DND-41 (cell line): ENCODE data around the gene KCNK15.

ENCODE experiments used
- ATAC-seq: fragments of 200-7000 bp; cut with Tn5 transposase; 3 replicates; pipeline ENCODE4 v1.9.1; 2021; ENCODE audit warnings: low read depth; ENCODE audit not compliant: insufficient read depth
- DNase-seq: peaks from one replicate; pipeline ENCODE4 v3.0.0-alpha.2; 2020
- H2AFZ ChIP-seq: 2 replicates; pipeline ENCODE4 v1.6.0; 2012; ENCODE audit warnings: low read depth, low read length
- H3K27ac ChIP-seq: 2 replicates; pipeline ENCODE4 v1.5.1; 2012; ENCODE audit warnings: low read length, inconsistent platforms
- H3K27me3 ChIP-seq: fragments of 200-600 bp; sonication (generic); 2 replicates; pipeline ENCODE4 v1.6.0; 2012; ENCODE audit warnings: low read length, mild to moderate bottlenecking, inconsistent platforms; ENCODE audit not compliant: insufficient read depth, poor library complexity
- H3K36me3 ChIP-seq: 2 replicates; pipeline ENCODE4 v1.5.1; 2012; ENCODE audit warnings: low read length, inconsistent platforms; ENCODE audit not compliant: insufficient read depth
- H3K4me1 ChIP-seq: 2 replicates; pipeline ENCODE4 v1.5.1; 2012; ENCODE audit warnings: mild to moderate bottlenecking, low read length; ENCODE audit not compliant: insufficient read depth
- H3K4me2 ChIP-seq: 2 replicates; pipeline ENCODE4 v1.6.0; 2012; ENCODE audit warnings: mild to moderate bottlenecking, moderate library complexity, low read length, inconsistent platforms; ENCODE audit not compliant: insufficient read depth
- H3K4me3 ChIP-seq, 2 experiments: fragments of 200-600 bp in 1 of 2; shearing (Covaris generic) in 1 of 2; 2 replicates each; pipeline ENCODE4 v1.5.1; 2012 to 2016; ENCODE audit warnings: inconsistent platforms in 2 of 2, low read length in 2 of 2, mild to moderate bottlenecking in 2 of 2, low read depth in 1 of 2, moderate library complexity in 1 of 2
- H3K79me2 ChIP-seq: 2 replicates; pipeline ENCODE4 v1.6.0; 2012; ENCODE audit warnings: low read length, inconsistent platforms; ENCODE audit not compliant: insufficient read depth
- H3K9ac ChIP-seq: 2 replicates; pipeline ENCODE4 v1.6.0; 2012; ENCODE audit warnings: low read depth, mild to moderate bottlenecking, inconsistent platforms, low read length, moderate library complexity
- H3K9me3 ChIP-seq: 2 replicates; pipeline ENCODE4 v1.5.1; 2012; ENCODE audit warnings: low read length, moderate library complexity, mild to moderate bottlenecking, inconsistent platforms; ENCODE audit not compliant: insufficient read depth, severe bottlenecking
- H4K20me1 ChIP-seq: 2 replicates; pipeline ENCODE4 v1.6.0; 2012; ENCODE audit warnings: low read length; ENCODE audit not compliant: insufficient read depth
- CTCF ChIP-seq: IDR thresholded peaks from 2 replicates; pipeline ENCODE4 v1.5.1; 2012; ENCODE audit warnings: borderline replicate concordance, low read length, moderate library complexity, mild to moderate bottlenecking; ENCODE audit not compliant: poor library complexity, severe bottlenecking; ENCODE audit errors: extremely low read depth
- EZH2 ChIP-seq: IDR thresholded peaks from 3 replicates; pipeline ENCODE4 v1.6.1; 2012; ENCODE audit warnings: borderline replicate concordance, low read depth, mild to moderate bottlenecking, moderate library complexity, low read length, inconsistent platforms; ENCODE audit not compliant: severe bottlenecking

Gene KCNK15

GRCh38 chr20:44702776-44703175 lies 42.9 kb upstream of the KCNK15 start:
- TF ChIP-seq EZH2 (no peak), CTCF (no peak)
- ATAC-seq (no peak), DNase-seq (no peak)
- Histone ChIP-seq H3K79me2 (no peaks in the 10 kb centered on the region), H3K4me2 (no peak overlapping the region), H2AFZ (no peak overlapping the region), H3K27me3 (no peaks in the 10 kb centered on the region), H3K4me3 (no peak overlapping the region), H3K36me3 (no peaks in the 10 kb centered on the region), H3K9ac (no peak overlapping the region), H4K20me1 (peaks cover 4% of the 10 kb centered on the region; the same call in 1 of the 2 replicates), H3K27ac (no peak overlapping the region), H3K4me1 (no peaks in the 10 kb centered on the region), H3K9me3 (no peaks in the 10 kb centered on the region)

- Histone ChIP-seq H3K9ac (no peak overlapping the region), H3K4me3 (no peak overlapping the region), H3K4me2 (no peak overlapping the region), H4K20me1 (peaks cover 4% of the 10 kb centered on the region; the same call in 1 of the 2 replicates), H3K27me3 (no peaks in the 10 kb centered on the region), H3K36me3 (no peaks in the 10 kb centered on the region), H2AFZ (no peak overlapping the region), H3K4me1 (no peaks in the 10 kb centered on the region), H3K79me2 (no peaks in the 10 kb centered on the region), H3K9me3 (no peaks in the 10 kb centered on the region), H3K27ac (no peak overlapping the region)
- ATAC-seq (no peak), DNase-seq (no peak)
- no peak for TF ChIP-seq EZH2
- TF ChIP-seq CTCF: no peak
Observed at GRCh38 chr20:44703183-44703925, 42.3 kb upstream of the KCNK15 start.

- Histone ChIP-seq H3K9me3 (no peaks in the 10 kb centered on the region), H3K4me3 (no peak overlapping the region), H3K36me3 (no peaks in the 10 kb centered on the region), H3K9ac (no peak overlapping the region), H3K79me2 (no peaks in the 10 kb centered on the region), H3K4me2 (no peak overlapping the region), H4K20me1 (peaks cover 4% of the 10 kb centered on the region; the same call in 1 of the 2 replicates), H2AFZ (no peak overlapping the region), H3K27me3 (no peaks in the 10 kb centered on the region), H3K27ac (no peak overlapping the region), H3K4me1 (no peaks in the 10 kb centered on the region)
- ATAC-seq (no peak), DNase-seq (no peak)
- TF ChIP-seq EZH2 (no peak), CTCF (no peak)
Observed at GRCh38 chr20:44703956-44704488, 41.6 kb upstream of the KCNK15 start.
